ENCODE results near the gene CCDC184.

GRCh38 chr12:48151103-48151771 lies 32.2 kb upstream of the CCDC184 start:
- TF ChIP-seq CTCF (IDR thresholded peaks at IDR 0.05; ENCODE audit: poor library complexity, severe bottlenecking) (no peak), SMC3 (conservative IDR thresholded peaks at IDR 0.05; ENCODE audit: poor library complexity) (no peak), POLR2AphosphoS5 (IDR thresholded peaks at IDR 0.05) (no peak), REST (IDR thresholded peaks at IDR 0.05; ENCODE audit: borderline replicate concordance) (no peak), EZH2 (IDR thresholded peaks at IDR 0.05; ENCODE audit: borderline replicate concordance, insufficient read depth, low read length, poor library complexity, severe bottlenecking) (no peak)
